Hematopoietic multipotent progenitor cell (in vitro differentiated cells): ENCODE results near the gene TST. TPM values are rescaled to one million over a fixed set of nuclear protein-coding genes. Genes with fewer than 3 reads are reported as not detected.

Experiments used
- small RNA-seq: library from RNA; depleted of rRNA; stranded (forward); fragments of <200 nt; gene quantifications from one replicate; pipeline ENCODE3, GENCODE V24; 2012
- total RNA-seq: library from RNA; depleted of rRNA; stranded (reverse); fragments of >200 nt; gene quantifications from one replicate; pipeline ENCODE4 v1.2.3, GENCODE V29; 2012

Gene TST
- total RNA-seq, 1 donor: 35.0 TPM

Small RNAs within 50 kb of the gene (small RNA-seq; reads per million reads assigned to genes)
- not detected for gene RF00019

Other genes with a start within 250 kb of the TST start
- gene IFT27, start 243.3 kb downstream of the TST start, total RNA-seq: 12.7 TPM
- not detected for gene PVALB, start 202.4 kb downstream of the TST start, total RNA-seq
- gene NCF4, start 158.4 kb downstream of the TST start, total RNA-seq: 108 TPM
- gene CSF2RB, start 105.8 kb downstream of the TST start, total RNA-seq: 132 TPM
- 125 TPM for gene MPST, start 295 bp upstream of the TST start, total RNA-seq
- gene KCTD17, start 32.3 kb upstream of the TST start, total RNA-seq: 12.9 TPM
- not detected for gene TMPRSS6, start 90.3 kb upstream of the TST start, total RNA-seq
- gene IL2RB, start 130.5 kb upstream of the TST start, total RNA-seq: 0.27 TPM
- gene C1QTNF6, start 168.8 kb upstream of the TST start, total RNA-seq: 1.6 TPM
- gene SSTR3, start 193.0 kb upstream of the TST start, total RNA-seq: under 0.01 TPM
- gene RAC2, start 224.8 kb upstream of the TST start, total RNA-seq: 399 TPM